Measurements from ENCODE around the gene TRAF6.

The TRAF6 gene

GRCh38 chr11:36475192-36475591, 34.9 kb downstream of the TRAF6 start:
- DNase-seq (ENCODE audit: low spot score): no peak

GRCh38 chr11:36471577-36471976, 38.5 kb downstream of the TRAF6 start:
- TF ChIP-seq CTCF (IDR thresholded peaks at IDR 0.05; ENCODE audit: extremely low read depth, missing control alignments): no peak
- no peak for DNase-seq (ENCODE audit: low spot score)

More at GRCh38 chr11:36475192-36475591, 34.9 kb downstream of the TRAF6 start:
- TF ChIP-seq CTCF (IDR thresholded peaks at IDR 0.05; ENCODE audit: extremely low read depth, missing control alignments): no peak

GRCh38 chr11:36469881-36470802, 39.9 kb downstream of the TRAF6 start:
- TF ChIP-seq CTCF (IDR thresholded peaks at IDR 0.05; ENCODE audit: extremely low read depth, missing control alignments): no peak
- no peak for DNase-seq (ENCODE audit: low spot score)

- no peak for TF ChIP-seq CTCF (IDR thresholded peaks at IDR 0.05; ENCODE audit: extremely low read depth, missing control alignments)
- DNase-seq (ENCODE audit: low spot score): no peak
These were observed 41.0 kb downstream of the TRAF6 start for GRCh38 chr11:36469063-36469462.

- no peak for DNase-seq (ENCODE audit: low spot score)
- TF ChIP-seq CTCF (IDR thresholded peaks at IDR 0.05; ENCODE audit: extremely low read depth, missing control alignments): no peak
These were observed 42.2 kb downstream of the TRAF6 start for GRCh38 chr11:36467916-36468315.

GRCh38 chr11:36467012-36467411, 43.1 kb downstream of the TRAF6 start:
- TF ChIP-seq CTCF (IDR thresholded peaks at IDR 0.05; ENCODE audit: extremely low read depth, missing control alignments): no peak
- DNase-seq (ENCODE audit: low spot score): no peak

- no peak for TF ChIP-seq CTCF (IDR thresholded peaks at IDR 0.05; ENCODE audit: extremely low read depth, missing control alignments)
- DNase-seq (ENCODE audit: low spot score): no peak
These were observed 44.5 kb downstream of the TRAF6 start for GRCh38 chr11:36465449-36466163.

All from GM20000 (cell line).